Peyer's patch (tissue), 4 donors: Measurements from ENCODE around the gene CTNNA2. TPM values are rescaled to one million over a fixed set of nuclear protein-coding genes. Genes with fewer than 3 reads are reported as not detected.

Experiments used
- DNase-seq, 3 donors: peaks; one replicate each; pipeline ENCODE4 v3.0.0-alpha.2; 2017 to 2019
- H3K27ac ChIP-seq, 4 donors: fragments of 200-600 bp; sonication (generic); one replicate each; pipeline ENCODE4 v1.5.1; 2016 to 2019
- H3K27me3 ChIP-seq, 2 donors: fragments of 200-600 bp; sonication (generic); one replicate each; pipeline ENCODE4 v1.5.1; 2019
- H3K36me3 ChIP-seq, 3 donors: fragments of 200-600 bp; sonication (generic); one replicate each; pipeline ENCODE4 v1.5.1; 2016 to 2019
- H3K4me1 ChIP-seq, 4 donors: fragments of 200-600 bp; sonication (generic); one replicate each; pipeline ENCODE4 v1.5.1; 2016 to 2019
- H3K4me3 ChIP-seq, 4 donors: fragments of 200-600 bp; sonication (generic); 1 replicate in 3 of 4; 2 replicates in 1 of 4; pipeline ENCODE4 v1.5.1; 2016 to 2019; ENCODE audit warnings: mild to moderate bottlenecking in 1 of 4
- H3K9me3 ChIP-seq, 4 donors: fragments of 200-600 bp; sonication (generic); one replicate each; pipeline ENCODE4 v1.5.1; 2016 to 2019; ENCODE audit warnings: mild to moderate bottlenecking in 1 of 4
- POLR2A ChIP-seq, 2 donors: fragments of 450-650 bp; IDR thresholded peaks; one replicate each; pipeline ENCODE4 v1.5.1; 2017; ENCODE audit warnings: antibody characterized with exemption in 2 of 2, mild to moderate bottlenecking in 2 of 2, moderate library complexity in 2 of 2
- total RNA-seq, 4 donors: library from RNA; depleted of rRNA; stranded (reverse); fragments of >200 nt; gene quantifications; one replicate each; pipeline ENCODE4 v1.1.0, GENCODE V29; 2016
- TF ChIP-seq, protein P1 (sequence below), 6 experiments: fragments of 450-650 bp in 4 of 6; fragments of 200-600 bp in 2 of 6; sonication (generic) in 1 of 6; IDR thresholded peaks; one replicate each; pipeline ENCODE4 v1.5.1; 2017 to 2019; ENCODE audit warnings: antibody characterized with exemption in 6 of 6, mild to moderate bottlenecking in 3 of 6, moderate library complexity in 1 of 6

Gene CTNNA2
- total RNA-seq, 4 donors from 2014 or later, result 0.67 to 5.3 (median 0.88) TPM; not detected in 1

DNA sequence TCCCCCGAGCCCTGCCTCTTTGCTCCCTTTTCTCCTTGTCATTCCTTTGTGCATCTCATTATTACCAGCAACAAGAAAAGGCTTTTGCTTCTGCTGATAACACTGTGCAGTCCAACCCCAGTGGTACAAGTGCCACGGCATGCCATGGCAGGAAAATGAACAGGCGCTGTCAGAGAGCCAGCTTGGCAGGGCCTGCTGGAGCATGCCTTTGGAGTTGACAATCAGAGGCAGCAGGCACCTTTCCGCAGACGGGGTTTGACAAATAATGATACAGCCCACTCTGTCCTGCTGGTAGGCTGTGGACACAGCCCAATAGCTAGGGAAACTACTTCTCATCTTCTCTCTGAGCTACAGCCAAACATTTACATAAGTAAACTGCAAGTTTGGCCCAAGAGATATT lies 1035.6 kb downstream of the CTNNA2 start:
- H3K9me3 ChIP-seq, result no peaks in the 10 kb centered on the region
- DNase-seq, result no peak
- no peak overlapping the region for H3K4me3 ChIP-seq
- TF ChIP-seq, protein P1, sequence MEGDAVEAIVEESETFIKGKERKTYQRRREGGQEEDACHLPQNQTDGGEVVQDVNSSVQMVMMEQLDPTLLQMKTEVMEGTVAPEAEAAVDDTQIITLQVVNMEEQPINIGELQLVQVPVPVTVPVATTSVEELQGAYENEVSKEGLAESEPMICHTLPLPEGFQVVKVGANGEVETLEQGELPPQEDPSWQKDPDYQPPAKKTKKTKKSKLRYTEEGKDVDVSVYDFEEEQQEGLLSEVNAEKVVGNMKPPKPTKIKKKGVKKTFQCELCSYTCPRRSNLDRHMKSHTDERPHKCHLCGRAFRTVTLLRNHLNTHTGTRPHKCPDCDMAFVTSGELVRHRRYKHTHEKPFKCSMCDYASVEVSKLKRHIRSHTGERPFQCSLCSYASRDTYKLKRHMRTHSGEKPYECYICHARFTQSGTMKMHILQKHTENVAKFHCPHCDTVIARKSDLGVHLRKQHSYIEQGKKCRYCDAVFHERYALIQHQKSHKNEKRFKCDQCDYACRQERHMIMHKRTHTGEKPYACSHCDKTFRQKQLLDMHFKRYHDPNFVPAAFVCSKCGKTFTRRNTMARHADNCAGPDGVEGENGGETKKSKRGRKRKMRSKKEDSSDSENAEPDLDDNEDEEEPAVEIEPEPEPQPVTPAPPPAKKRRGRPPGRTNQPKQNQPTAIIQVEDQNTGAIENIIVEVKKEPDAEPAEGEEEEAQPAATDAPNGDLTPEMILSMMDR (IDR thresholded peaks at IDR 0.05), result no peak
- TF ChIP-seq POLR2A (IDR thresholded peaks at IDR 0.05), result no peak
- H3K27ac ChIP-seq, result no peak overlapping the region
- no peaks in the 10 kb centered on the region for H3K4me1 ChIP-seq
- H3K36me3 ChIP-seq, result no peaks in the 10 kb centered on the region
- H3K27me3 ChIP-seq, result no peaks in the 10 kb centered on the region

DNA sequence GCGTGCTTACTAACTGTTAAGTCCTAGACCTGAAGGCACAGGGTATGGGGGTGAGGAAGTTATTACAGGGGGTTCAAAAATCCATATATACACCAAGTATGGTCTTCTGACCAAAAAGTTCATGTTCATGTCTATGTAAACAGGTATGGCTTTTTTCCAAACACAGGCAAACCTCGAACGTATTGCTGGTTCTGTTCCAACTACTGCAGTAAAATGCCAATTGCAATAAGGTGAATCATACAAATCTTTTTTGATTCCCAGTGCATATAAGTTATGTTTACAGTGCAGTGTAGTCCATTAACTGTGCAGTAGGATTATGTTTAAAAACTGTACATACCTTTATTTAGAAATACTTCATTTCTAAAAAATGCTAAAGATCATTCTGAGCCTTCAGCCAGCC lies 1037.0 kb downstream of the CTNNA2 start:
- Histone ChIP-seq H3K27ac (no peak overlapping the region), H3K36me3 (no peaks in the 10 kb centered on the region), H3K27me3 (no peaks in the 10 kb centered on the region), H3K4me1 (no peaks in the 10 kb centered on the region), H3K4me3 (no peak overlapping the region), H3K9me3 (no peaks in the 10 kb centered on the region)
- TF ChIP-seq POLR2A (IDR thresholded peaks at IDR 0.05), result no peak
- TF ChIP-seq, protein P1 (IDR thresholded peaks at IDR 0.05), result no peak
- no peak for DNase-seq

DNA sequence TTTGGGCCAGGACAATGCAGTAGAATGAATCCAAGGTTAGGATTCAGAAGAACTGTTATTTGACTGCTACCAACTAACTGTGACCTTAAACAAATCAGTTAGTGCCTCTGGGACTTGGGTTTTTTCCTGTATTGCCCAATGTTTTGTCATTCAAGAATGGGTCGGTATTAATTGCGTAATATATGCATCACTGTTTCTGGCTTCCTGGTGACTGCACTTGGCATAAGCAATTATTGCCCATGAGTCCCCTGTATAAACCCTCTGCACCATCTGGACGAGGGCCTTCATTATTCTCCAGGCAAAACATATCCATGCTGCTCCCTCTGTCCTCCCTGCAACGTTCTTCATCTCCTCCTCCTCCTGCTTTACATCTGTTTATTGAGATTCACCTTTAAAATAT lies 1047.5 kb downstream of the CTNNA2 start:
- Histone ChIP-seq H3K4me1 (no peaks in the 10 kb centered on the region), H3K27me3 (no peaks in the 10 kb centered on the region), H3K27ac (no peak overlapping the region), H3K36me3 (no peaks in the 10 kb centered on the region), H3K4me3 (no peak overlapping the region), H3K9me3 (no peaks in the 10 kb centered on the region)
- TF ChIP-seq, protein P1 (IDR thresholded peaks at IDR 0.05), result no peak
- no peak for TF ChIP-seq POLR2A (IDR thresholded peaks at IDR 0.05)
- DNase-seq, result no peak

DNA sequence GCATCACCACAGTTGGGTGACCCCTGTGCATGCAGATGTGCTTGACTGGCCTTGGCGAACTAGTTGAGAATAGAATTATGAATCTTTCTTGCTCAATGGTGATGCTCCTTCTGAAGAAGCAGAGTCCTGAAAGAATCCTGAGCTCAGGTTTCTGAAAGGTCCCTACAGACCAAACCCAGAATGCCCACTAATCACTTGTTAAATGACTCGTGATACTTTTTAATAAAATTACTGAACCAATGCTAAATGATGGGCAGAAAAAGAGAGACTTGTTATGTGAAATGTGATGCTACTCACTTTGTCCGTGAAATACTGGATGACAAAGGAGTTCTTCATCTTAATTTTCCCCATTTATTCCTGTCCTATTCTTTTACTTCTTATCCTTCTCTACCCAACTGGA lies 1055.2 kb downstream of the CTNNA2 start:
- Histone ChIP-seq H3K4me1 (no peaks in the 10 kb centered on the region), H3K27ac (no peak overlapping the region), H3K36me3 (no peaks in the 10 kb centered on the region), H3K9me3 (no peaks in the 10 kb centered on the region), H3K27me3 (no peaks in the 10 kb centered on the region), H3K4me3 (no peak overlapping the region)
- no peak for DNase-seq
- TF ChIP-seq, protein P1 (IDR thresholded peaks at IDR 0.05), result no peak
- no peak for TF ChIP-seq POLR2A (IDR thresholded peaks at IDR 0.05)

DNA sequence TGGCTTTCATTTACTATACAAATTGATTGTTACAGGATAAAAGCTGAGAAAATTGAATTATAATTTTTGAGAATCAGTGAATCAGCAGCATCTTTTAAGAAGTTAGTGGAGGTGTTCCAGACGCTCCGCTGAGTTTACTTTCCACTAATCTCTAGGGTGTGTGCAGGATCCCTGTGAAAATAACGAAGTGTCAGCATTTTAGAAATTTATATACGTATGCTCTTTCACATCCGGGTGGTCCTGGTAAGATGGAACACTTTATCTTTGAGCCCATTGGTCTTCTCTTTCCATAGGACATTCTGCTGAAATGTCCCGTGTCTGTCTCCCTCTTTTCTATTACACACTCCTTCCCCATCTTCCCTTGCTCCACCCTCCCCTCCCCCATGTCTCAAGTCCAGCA lies 1060.3 kb downstream of the CTNNA2 start:
- Histone ChIP-seq H3K9me3 (no peaks in the 10 kb centered on the region), H3K36me3 (no peaks in the 10 kb centered on the region)
- TF ChIP-seq, protein P1 (IDR thresholded peaks at IDR 0.05), result no peak
- no peak for TF ChIP-seq POLR2A (IDR thresholded peaks at IDR 0.05)

DNA sequence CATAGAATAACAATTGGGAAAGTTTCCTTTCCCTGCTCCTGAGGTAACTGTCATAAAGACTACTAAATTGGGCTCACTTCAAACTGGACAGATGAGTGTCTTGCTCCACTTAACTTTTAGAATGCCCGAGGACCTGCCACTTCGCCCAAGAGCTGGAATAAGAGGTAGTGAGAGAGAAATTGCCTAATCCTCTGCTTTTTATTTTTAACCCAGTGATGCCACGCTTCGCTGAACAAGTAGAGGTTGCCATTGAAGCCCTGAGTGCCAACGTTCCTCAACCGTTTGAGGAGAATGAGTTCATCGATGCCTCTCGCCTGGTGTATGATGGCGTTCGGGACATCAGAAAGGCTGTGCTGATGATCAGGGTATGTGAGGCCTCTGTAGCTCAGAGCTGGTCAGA lies 1061.1 kb downstream of the CTNNA2 start:
- H3K4me1 ChIP-seq, result no peaks in the 10 kb centered on the region
- no peak for TF ChIP-seq POLR2A (IDR thresholded peaks at IDR 0.05)
- TF ChIP-seq, protein P1 (IDR thresholded peaks at IDR 0.05), result no peak
- H3K9me3 ChIP-seq, result no peaks in the 10 kb centered on the region
- no peaks in the 10 kb centered on the region for H3K27me3 ChIP-seq
- no peak for DNase-seq
- H3K36me3 ChIP-seq, result no peaks in the 10 kb centered on the region
- no peak overlapping the region for H3K4me3 ChIP-seq
- H3K27ac ChIP-seq, result no peak overlapping the region

More for the DNA sequence above, 1060.3 kb downstream of the CTNNA2 start:
- Histone ChIP-seq H3K4me1 (no peaks in the 10 kb centered on the region), H3K27me3 (no peaks in the 10 kb centered on the region), H3K27ac (no peak overlapping the region), H3K4me3 (no peak overlapping the region)
- DNase-seq, result no peak
